HepG2 (cell line): Measurements from ENCODE around the gene TBC1D4. TPM values are rescaled to one million over a fixed set of nuclear protein-coding genes. Genes with fewer than 3 reads are reported as not detected.
A peak's percentile ranks its signal among the peaks of the same experiment; 100 is the strongest.

Experiments used
- HDAC2 ChIP-seq: sonication (generic); formaldehyde crosslinking; IDR thresholded peaks from 2 replicates; pipeline ENCODE4 v1.4.0; 2020; ENCODE audit warnings: missing genetic modification reagents
- MEIS1 ChIP-seq: sonication (generic); formaldehyde crosslinking; IDR thresholded peaks from 2 replicates; pipeline ENCODE4 v1.9.0; 2021; ENCODE audit warnings: mild to moderate bottlenecking, missing genetic modification reagents, moderate library complexity, borderline replicate concordance
- PAWR ChIP-seq: sonication (generic); formaldehyde crosslinking; IDR thresholded peaks from 2 replicates; pipeline ENCODE4 v1.4.0; 2020; ENCODE audit warnings: missing genetic modification reagents, mild to moderate bottlenecking, borderline replicate concordance
- ZBTB20 ChIP-seq: sonication (generic); formaldehyde crosslinking; IDR thresholded peaks from 2 replicates; pipeline ENCODE4 v1.8.1; 2023; ENCODE audit warnings: missing genetic modification reagents, low read depth, mild to moderate bottlenecking, borderline replicate concordance
- ZBTB7B ChIP-seq: sonication (generic); formaldehyde crosslinking; IDR thresholded peaks from 2 replicates; pipeline ENCODE4 v1.4.0; 2020; ENCODE audit warnings: missing genetic modification reagents
- ZFP62 ChIP-seq: sonication (generic); formaldehyde crosslinking; IDR thresholded peaks from 2 replicates; pipeline ENCODE4 v1.4.0; 2020; ENCODE audit warnings: missing genetic modification reagents
- ZNF441 ChIP-seq: sonication (generic); formaldehyde crosslinking; IDR thresholded peaks from 2 replicates; pipeline ENCODE4 v1.7.0; 2021; ENCODE audit warnings: missing genetic modification reagents, borderline replicate concordance
- ZNF577 ChIP-seq: sonication (generic); formaldehyde crosslinking; IDR thresholded peaks from 2 replicates; pipeline ENCODE4 v1.4.0; 2020; ENCODE audit warnings: mild to moderate bottlenecking, low read depth, missing genetic modification reagents, borderline replicate concordance
- polyA plus RNA-seq, 8 experiments: library from polyadenylated mRNA; depleted of rRNA in 3 of 8; stranded (reverse) in 7 of 8; unstranded in 1 of 8; fragments of >200 nt; fragmentation: Illumina TruSeq in 4 of 8; extraction: Trizol in 4 of 8; gene quantifications; 2 replicates each; pipeline versions ENCODE4 v1.2.1 to v1.2.3, GENCODE V29; 2011 to 2016; ENCODE audit warnings: low read depth in 4 of 8, missing spikeins in 1 of 8, mixed read lengths in 1 of 8; ENCODE audit not compliant: insufficient read depth in 1 of 8
- total RNA-seq, 5 experiments: library from RNA; depleted of rRNA; stranded (reverse); fragments of >200 nt; fragmentation: Illumina TruSeq; extraction: Trizol; gene quantifications; 2 replicates each; pipeline ENCODE4 v1.2.3, GENCODE V29; 2016; ENCODE audit warnings: low read depth in 1 of 5
- TF ChIP-seq, protein P1 (sequence below): sonication (generic); formaldehyde crosslinking; IDR thresholded peaks from 2 replicates; pipeline ENCODE4 v1.4.0; 2020; ENCODE audit warnings: mild to moderate bottlenecking, missing genetic modification reagents, borderline replicate concordance
- TF ChIP-seq, protein P2 (sequence below): sonication (generic); formaldehyde crosslinking; IDR thresholded peaks from 2 replicates; pipeline ENCODE4 v1.4.0; 2020; ENCODE audit warnings: missing genetic modification reagents, borderline replicate concordance
- TF ChIP-seq, protein P3 (sequence below): IDR thresholded peaks from 2 replicates; pipeline ENCODE4 v1.4.0; 2020; ENCODE audit warnings: mild to moderate bottlenecking, missing genetic modification reagents
- TF ChIP-seq, protein P4 (sequence below): sonication (generic); formaldehyde crosslinking; IDR thresholded peaks from 2 replicates; pipeline ENCODE4 v1.5.0; 2020; ENCODE audit warnings: mild to moderate bottlenecking, missing genetic modification reagents, borderline replicate concordance

TBC1D4 gene
- total and polyA plus RNA-seq, 2 of the 13 experiments (the other 11 are each of a cell fraction or from before 2014, with no cell fraction given) = 35.9 to 64.4 TPM

DNA sequence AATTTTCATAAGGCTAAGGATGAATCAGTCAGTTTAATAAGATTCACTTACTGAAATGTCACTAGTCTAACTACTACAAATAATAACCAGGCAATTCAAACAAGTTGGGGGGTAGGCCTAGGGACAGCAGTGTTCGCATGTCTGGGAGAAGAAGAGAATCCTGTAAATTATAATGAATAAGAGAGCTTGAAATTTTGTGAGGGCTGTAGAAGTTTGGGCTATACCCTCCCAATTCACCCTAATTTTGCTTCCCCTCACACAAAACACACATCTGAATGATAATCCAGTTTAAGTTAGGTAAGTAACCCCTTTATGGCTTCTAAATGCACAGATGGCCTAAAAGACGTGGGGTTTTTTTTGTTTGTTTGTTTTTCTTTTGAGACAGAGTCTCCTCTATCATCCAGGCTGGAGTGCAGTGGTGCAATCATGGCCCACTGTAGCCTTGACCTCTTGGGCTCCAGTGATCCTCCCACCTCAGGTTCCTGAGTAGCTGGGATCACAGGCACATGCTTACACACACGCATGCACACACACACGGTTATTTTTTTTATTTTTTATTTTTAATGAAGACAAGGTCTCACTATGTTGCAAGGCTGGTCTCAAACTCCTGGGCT, 69.9 kb downstream of the TBC1D4 start (continued):
- TF ChIP-seq ZFP62 (CRISPR knock-in tag) = no peak
- 0 out of 2 replicates have a peak, but pooled peaks have one; percentile 28 for TF ChIP-seq ZBTB20 (CRISPR knock-in tag)
- TF ChIP-seq, protein P1, sequence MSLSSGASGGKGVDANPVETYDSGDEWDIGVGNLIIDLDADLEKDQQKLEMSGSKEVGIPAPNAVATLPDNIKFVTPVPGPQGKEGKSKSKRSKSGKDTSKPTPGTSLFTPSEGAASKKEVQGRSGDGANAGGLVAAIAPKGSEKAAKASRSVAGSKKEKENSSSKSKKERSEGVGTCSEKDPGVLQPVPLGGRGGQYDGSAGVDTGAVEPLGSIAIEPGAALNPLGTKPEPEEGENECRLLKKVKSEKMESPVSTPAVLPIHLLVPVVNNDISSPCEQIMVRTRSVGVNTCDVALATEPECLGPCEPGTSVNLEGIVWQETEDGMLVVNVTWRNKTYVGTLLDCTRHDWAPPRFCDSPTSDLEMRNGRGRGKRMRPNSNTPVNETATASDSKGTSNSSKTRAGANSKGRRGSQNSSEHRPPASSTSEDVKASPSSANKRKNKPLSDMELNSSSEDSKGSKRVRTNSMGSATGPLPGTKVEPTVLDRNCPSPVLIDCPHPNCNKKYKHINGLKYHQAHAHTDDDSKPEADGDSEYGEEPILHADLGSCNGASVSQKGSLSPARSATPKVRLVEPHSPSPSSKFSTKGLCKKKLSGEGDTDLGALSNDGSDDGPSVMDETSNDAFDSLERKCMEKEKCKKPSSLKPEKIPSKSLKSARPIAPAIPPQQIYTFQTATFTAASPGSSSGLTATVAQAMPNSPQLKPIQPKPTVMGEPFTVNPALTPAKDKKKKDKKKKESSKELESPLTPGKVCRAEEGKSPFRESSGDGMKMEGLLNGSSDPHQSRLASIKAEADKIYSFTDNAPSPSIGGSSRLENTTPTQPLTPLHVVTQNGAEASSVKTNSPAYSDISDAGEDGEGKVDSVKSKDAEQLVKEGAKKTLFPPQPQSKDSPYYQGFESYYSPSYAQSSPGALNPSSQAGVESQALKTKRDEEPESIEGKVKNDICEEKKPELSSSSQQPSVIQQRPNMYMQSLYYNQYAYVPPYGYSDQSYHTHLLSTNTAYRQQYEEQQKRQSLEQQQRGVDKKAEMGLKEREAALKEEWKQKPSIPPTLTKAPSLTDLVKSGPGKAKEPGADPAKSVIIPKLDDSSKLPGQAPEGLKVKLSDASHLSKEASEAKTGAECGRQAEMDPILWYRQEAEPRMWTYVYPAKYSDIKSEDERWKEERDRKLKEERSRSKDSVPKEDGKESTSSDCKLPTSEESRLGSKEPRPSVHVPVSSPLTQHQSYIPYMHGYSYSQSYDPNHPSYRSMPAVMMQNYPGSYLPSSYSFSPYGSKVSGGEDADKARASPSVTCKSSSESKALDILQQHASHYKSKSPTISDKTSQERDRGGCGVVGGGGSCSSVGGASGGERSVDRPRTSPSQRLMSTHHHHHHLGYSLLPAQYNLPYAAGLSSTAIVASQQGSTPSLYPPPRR (CRISPR knock-in tag) = peak; percentile 80; the same call in 1 of the 2 replicates
- TF ChIP-seq, protein P2, sequence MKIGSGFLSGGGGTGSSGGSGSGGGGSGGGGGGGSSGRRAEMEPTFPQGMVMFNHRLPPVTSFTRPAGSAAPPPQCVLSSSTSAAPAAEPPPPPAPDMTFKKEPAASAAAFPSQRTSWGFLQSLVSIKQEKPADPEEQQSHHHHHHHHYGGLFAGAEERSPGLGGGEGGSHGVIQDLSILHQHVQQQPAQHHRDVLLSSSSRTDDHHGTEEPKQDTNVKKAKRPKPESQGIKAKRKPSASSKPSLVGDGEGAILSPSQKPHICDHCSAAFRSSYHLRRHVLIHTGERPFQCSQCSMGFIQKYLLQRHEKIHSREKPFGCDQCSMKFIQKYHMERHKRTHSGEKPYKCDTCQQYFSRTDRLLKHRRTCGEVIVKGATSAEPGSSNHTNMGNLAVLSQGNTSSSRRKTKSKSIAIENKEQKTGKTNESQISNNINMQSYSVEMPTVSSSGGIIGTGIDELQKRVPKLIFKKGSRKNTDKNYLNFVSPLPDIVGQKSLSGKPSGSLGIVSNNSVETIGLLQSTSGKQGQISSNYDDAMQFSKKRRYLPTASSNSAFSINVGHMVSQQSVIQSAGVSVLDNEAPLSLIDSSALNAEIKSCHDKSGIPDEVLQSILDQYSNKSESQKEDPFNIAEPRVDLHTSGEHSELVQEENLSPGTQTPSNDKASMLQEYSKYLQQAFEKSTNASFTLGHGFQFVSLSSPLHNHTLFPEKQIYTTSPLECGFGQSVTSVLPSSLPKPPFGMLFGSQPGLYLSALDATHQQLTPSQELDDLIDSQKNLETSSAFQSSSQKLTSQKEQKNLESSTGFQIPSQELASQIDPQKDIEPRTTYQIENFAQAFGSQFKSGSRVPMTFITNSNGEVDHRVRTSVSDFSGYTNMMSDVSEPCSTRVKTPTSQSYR (CRISPR knock-in tag) = peak; percentile 18; the same call in 1 of the 2 replicates
- TF ChIP-seq, protein P3, sequence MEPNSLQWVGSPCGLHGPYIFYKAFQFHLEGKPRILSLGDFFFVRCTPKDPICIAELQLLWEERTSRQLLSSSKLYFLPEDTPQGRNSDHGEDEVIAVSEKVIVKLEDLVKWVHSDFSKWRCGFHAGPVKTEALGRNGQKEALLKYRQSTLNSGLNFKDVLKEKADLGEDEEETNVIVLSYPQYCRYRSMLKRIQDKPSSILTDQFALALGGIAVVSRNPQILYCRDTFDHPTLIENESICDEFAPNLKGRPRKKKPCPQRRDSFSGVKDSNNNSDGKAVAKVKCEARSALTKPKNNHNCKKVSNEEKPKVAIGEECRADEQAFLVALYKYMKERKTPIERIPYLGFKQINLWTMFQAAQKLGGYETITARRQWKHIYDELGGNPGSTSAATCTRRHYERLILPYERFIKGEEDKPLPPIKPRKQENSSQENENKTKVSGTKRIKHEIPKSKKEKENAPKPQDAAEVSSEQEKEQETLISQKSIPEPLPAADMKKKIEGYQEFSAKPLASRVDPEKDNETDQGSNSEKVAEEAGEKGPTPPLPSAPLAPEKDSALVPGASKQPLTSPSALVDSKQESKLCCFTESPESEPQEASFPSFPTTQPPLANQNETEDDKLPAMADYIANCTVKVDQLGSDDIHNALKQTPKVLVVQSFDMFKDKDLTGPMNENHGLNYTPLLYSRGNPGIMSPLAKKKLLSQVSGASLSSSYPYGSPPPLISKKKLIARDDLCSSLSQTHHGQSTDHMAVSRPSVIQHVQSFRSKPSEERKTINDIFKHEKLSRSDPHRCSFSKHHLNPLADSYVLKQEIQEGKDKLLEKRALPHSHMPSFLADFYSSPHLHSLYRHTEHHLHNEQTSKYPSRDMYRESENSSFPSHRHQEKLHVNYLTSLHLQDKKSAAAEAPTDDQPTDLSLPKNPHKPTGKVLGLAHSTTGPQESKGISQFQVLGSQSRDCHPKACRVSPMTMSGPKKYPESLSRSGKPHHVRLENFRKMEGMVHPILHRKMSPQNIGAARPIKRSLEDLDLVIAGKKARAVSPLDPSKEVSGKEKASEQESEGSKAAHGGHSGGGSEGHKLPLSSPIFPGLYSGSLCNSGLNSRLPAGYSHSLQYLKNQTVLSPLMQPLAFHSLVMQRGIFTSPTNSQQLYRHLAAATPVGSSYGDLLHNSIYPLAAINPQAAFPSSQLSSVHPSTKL = peak; percentile 97
- TF ChIP-seq ZNF577 (CRISPR knock-in tag) = no peak
- no peak for TF ChIP-seq PAWR (CRISPR knock-in tag)
- 0 out of 2 replicates have a peak, but pooled peaks have one; percentile 36 for TF ChIP-seq ZNF441 (CRISPR knock-in tag)
- TF ChIP-seq, protein P4, sequence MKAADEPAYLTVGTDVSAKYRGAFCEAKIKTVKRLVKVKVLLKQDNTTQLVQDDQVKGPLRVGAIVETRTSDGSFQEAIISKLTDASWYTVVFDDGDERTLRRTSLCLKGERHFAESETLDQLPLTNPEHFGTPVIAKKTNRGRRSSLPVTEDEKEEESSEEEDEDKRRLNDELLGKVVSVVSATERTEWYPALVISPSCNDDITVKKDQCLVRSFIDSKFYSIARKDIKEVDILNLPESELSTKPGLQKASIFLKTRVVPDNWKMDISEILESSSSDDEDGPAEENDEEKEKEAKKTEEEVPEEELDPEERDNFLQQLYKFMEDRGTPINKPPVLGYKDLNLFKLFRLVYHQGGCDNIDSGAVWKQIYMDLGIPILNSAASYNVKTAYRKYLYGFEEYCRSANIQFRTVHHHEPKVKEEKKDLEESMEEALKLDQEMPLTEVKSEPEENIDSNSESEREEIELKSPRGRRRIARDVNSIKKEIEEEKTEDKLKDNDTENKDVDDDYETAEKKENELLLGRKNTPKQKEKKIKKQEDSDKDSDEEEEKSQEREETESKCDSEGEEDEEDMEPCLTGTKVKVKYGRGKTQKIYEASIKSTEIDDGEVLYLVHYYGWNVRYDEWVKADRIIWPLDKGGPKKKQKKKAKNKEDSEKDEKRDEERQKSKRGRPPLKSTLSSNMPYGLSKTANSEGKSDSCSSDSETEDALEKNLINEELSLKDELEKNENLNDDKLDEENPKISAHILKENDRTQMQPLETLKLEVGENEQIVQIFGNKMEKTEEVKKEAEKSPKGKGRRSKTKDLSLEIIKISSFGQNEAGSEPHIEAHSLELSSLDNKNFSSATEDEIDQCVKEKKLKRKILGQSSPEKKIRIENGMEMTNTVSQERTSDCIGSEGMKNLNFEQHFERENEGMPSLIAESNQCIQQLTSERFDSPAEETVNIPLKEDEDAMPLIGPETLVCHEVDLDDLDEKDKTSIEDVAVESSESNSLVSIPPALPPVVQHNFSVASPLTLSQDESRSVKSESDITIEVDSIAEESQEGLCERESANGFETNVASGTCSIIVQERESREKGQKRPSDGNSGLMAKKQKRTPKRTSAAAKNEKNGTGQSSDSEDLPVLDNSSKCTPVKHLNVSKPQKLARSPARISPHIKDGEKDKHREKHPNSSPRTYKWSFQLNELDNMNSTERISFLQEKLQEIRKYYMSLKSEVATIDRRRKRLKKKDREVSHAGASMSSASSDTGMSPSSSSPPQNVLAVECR = peak; percentile 57; the same call in 1 of the 2 replicates
- TF ChIP-seq ZBTB7B (CRISPR knock-in tag) = peak; percentile 88
- TF ChIP-seq MEIS1 (CRISPR knock-in tag) = no peak
- peak; percentile 92 for TF ChIP-seq HDAC2 (CRISPR knock-in tag)
